Measurements from ENCODE around the gene LRCH1. TPM values are rescaled to one million over a fixed set of nuclear protein-coding genes. Genes with fewer than 3 reads are reported as not detected.

Gene LRCH1
- total RNA-seq, 4 donors from 2014 or later = 5.0 to 20.4 (median 7.4) TPM

DNA sequence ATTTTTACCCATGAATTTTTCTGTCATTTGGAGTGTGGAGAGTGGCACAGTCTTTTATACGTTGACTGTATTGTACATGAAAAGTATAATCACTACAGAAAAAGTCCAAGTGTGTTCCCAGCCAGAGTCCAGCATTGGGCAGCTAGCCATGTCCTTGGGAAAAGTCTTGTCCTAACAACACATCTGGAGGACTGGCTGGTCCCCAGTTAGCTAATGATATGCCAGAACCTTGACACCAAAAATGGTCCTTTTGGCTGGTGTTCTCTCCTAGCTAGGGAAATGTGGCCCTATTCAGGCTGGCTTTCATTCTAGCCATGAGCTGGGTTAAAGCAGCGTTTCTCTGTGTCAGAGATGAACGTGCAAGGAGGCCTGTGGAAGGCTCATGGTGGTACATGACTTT lies 145.0 kb downstream of the LRCH1 start:
- H3K4me1 ChIP-seq = peaks cover 0 to 16% (median 0%) of the 10 kb centered on the region in 3 donors
- WGBS, 2 donors = 70 to 75% methylated on average over 3 of the region's 3 CpGs
- H3K27ac ChIP-seq = peak overlapping the region in 2 of 4 donors; percentile 15 to 31
- intact Hi-C loops (cut with DNase I) = loop anchor here (10.0 kb wide), 1 partner anchor 143 kb away; the partner anchor contains the start of gene LRCH1
- H3K9me3 ChIP-seq = no peaks in the 10 kb centered on the region
- no peak overlapping the region for H3K4me3 ChIP-seq
- TF ChIP-seq, protein P1, sequence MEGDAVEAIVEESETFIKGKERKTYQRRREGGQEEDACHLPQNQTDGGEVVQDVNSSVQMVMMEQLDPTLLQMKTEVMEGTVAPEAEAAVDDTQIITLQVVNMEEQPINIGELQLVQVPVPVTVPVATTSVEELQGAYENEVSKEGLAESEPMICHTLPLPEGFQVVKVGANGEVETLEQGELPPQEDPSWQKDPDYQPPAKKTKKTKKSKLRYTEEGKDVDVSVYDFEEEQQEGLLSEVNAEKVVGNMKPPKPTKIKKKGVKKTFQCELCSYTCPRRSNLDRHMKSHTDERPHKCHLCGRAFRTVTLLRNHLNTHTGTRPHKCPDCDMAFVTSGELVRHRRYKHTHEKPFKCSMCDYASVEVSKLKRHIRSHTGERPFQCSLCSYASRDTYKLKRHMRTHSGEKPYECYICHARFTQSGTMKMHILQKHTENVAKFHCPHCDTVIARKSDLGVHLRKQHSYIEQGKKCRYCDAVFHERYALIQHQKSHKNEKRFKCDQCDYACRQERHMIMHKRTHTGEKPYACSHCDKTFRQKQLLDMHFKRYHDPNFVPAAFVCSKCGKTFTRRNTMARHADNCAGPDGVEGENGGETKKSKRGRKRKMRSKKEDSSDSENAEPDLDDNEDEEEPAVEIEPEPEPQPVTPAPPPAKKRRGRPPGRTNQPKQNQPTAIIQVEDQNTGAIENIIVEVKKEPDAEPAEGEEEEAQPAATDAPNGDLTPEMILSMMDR (IDR thresholded peaks at IDR 0.05) = no peak
- TF ChIP-seq POLR2A (IDR thresholded peaks at IDR 0.05) = no peak
- DNase-seq = no peak
- no peaks in the 10 kb centered on the region for H3K27me3 ChIP-seq
- H3K36me3 ChIP-seq = peaks cover 0 to 91% (median 10%) of the 10 kb centered on the region in 3 donors

DNA sequence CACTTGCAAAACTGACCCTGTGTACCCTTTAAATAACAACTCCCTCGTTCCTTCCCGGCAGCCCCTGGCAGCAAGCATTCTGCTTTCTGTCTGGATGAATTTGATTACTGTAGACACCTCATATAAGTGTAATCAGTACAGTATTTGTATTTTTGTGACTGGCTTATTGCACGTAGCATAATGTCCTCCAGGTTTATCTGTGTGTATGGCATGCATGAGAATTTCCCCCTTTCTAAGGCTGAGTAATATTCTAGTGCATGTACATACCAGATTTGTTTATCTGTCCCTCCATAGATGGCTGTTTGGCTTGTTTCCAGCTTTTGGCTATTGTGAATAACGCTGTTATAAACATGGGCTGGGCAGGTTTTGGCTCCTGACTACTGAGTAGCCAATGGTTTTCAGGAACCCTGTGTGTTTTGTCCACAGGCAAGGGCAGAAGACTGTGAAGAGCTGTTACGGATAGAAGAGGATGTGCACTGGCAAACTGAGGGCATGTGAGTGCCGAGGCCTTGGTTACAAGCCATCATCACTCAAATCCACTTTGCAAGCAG lies 146.0 kb downstream of the LRCH1 start:
- no peak for TF ChIP-seq POLR2A (IDR thresholded peaks at IDR 0.05)
- TF ChIP-seq, protein P1 (IDR thresholded peaks at IDR 0.05) = no peak
- H3K27ac ChIP-seq = peak overlapping the region in 3 of 4 donors; percentile 10 to 31 (median 24)
- H3K27me3 ChIP-seq = no peaks in the 10 kb centered on the region
- no peak overlapping the region for H3K4me3 ChIP-seq
- intact Hi-C loops (cut with DNase I) = loop anchor here (10.0 kb wide), 1 partner anchor 144 kb away; the partner anchor contains the start of gene LRCH1
- peaks cover 0 to 16% (median 0%) of the 10 kb centered on the region in 3 donors for H3K4me1 ChIP-seq
- no peak for DNase-seq
- 65 to 82% methylated on average over 6 of the region's 6 CpGs for WGBS, 2 donors
- H3K9me3 ChIP-seq = no peaks in the 10 kb centered on the region
- peaks cover 0 to 83% (median 10%) of the 10 kb centered on the region in 3 donors for H3K36me3 ChIP-seq

DNA sequence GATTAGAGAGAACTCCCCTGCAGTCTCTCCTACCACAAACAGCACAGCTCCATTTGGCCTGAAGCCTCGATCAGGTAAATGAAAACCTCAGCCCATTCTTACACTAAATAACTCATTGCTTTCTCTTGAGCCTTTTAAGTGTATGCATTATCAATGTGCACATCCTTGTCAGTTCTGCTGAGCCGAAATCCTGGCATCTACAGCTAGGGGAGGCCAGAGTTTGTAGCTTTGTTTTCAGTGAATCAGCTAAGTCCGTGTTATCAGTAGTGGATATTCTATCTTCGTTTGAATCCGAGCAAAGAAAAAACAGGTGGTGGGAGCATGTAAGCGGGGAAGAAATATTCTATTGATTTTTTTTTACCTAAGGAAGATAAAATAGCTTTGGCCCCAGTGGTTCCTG lies 159.6 kb downstream of the LRCH1 start:
- DNase-seq = no peak
- TF ChIP-seq, protein P1 (IDR thresholded peaks at IDR 0.05) = no peak
- no peak for TF ChIP-seq POLR2A (IDR thresholded peaks at IDR 0.05)
- Histone ChIP-seq H3K9me3 (no peaks in the 10 kb centered on the region), H3K4me3 (no peak overlapping the region), H3K36me3 (peaks cover 0 to 73% (median 0%) of the 10 kb centered on the region in 3 donors), H3K27me3 (no peaks in the 10 kb centered on the region), H3K4me1 (no peaks in the 10 kb centered on the region), H3K27ac (no peak overlapping the region)
- WGBS, 2 donors = 79 to 85% methylated on average over 6 of the region's 6 CpGs
- intact Hi-C loops (cut with DNase I) = no loop called here

DNA sequence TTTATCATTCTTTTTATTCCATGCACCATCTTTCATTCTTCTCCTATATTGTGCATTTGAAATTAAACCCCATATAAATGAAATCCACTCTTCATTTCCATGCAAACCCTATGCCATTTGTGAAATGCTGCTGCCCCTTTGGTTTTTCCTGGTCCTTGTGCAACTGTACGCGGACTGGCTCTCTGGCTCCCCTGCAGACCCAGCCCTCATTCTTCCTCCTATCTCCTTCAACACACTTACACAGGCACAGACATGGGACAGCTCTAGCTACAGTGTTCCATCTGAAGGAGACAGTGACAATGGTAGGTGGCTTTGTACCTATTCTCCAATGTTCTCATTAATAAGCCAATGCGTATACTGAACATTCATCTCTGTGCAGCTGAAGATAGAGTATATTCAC lies 162.4 kb downstream of the LRCH1 start:
- intact Hi-C loops (cut with DNase I) = no loop called here
- TF ChIP-seq, protein P1 (IDR thresholded peaks at IDR 0.05) = no peak
- no peak for TF ChIP-seq POLR2A (IDR thresholded peaks at IDR 0.05)
- no peaks in the 10 kb centered on the region for H3K27me3 ChIP-seq
- H3K27ac ChIP-seq = no peak overlapping the region
- no peak overlapping the region for H3K4me3 ChIP-seq
- DNase-seq = no peak
- no peaks in the 10 kb centered on the region for H3K4me1 ChIP-seq
- peaks cover 0 to 44% (median 0%) of the 10 kb centered on the region in 3 donors for H3K36me3 ChIP-seq
- H3K9me3 ChIP-seq = no peaks in the 10 kb centered on the region
- WGBS, 2 donors = 94 to 96% methylated on average over 3 of the region's 3 CpGs

DNA sequence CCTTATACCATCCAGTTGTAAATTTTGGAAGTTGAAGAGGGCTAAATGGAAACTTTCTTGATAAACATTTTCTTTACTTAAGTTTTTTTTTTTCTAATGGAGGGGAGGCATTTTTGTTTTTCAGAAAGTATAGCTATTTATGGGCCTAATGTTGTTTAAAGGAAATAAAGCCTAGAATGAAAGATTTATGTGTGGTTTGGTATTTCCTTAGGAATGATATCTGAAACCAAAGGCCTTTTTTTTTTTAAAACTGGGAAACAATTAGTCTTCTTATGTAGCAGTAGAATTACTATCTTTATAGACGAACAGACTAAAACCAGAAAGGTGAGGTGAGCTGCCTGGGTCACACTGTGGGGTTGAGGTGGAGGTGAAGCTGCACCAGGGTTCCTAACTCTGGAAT lies 163.9 kb downstream of the LRCH1 start:
- Histone ChIP-seq H3K4me3 (no peak overlapping the region), H3K9me3 (no peaks in the 10 kb centered on the region), H3K27ac (no peak overlapping the region), H3K27me3 (no peaks in the 10 kb centered on the region), H3K36me3 (peaks cover 0 to 30% (median 0%) of the 10 kb centered on the region in 3 donors), H3K4me1 (peaks cover 0 to 5% (median 0%) of the 10 kb centered on the region in 3 donors)
- DNase-seq = no peak
- TF ChIP-seq POLR2A (IDR thresholded peaks at IDR 0.05) = no peak
- TF ChIP-seq, protein P1 (IDR thresholded peaks at IDR 0.05) = no peak
- intact Hi-C loops (cut with DNase I) = no loop called here
- WGBS, 2 donors = 88 to 94% methylated on average over 1 of the region's 1 CpG
